ENCODE results near the gene OLR1.
"Not testable (repeated sequence)": the region's sequence is repeated elsewhere in the genome, so short reads cannot be mapped to it uniquely, and the experiment has no call there.

The OLR1 gene

DNA sequence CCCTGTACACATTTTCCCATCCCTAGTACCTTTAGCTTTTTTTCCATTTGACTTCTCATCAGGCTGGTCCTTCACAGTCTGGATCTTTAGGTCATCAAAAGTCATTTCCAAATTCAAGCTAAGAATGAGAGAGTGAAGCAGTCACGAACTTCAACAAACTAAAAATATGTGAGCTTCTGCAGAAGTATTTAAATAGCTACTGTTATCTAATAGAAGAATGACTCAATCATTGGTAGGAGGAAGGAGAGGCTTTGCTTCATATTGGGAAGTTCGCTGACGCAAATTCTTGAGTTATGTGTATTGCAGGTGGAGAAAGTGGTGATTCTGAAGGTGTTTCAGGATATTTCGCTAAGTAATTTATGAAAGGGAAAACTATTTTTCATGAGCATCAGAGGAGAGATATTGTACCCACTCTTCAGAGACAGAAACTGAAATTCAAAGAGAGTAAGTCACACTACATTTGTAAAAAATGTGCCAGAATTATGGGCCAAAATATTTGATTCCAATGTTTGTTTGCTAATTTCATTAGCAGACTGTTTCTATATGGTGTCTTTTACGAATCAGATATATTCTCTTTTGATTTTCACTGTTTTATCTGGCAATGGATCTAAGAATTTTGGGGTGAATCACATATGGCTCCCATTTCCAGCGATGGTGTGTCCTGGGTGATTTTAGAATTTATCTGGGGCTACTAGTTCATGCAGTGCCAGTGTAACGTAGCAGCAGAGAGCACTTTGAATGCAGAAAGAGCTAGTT, at the start of gene OLR1:
OLR1 (minus strand) TSS at position 160 of the 756 bp plus-strand sequence; CDS start at position 105, 55 bp downstream.
- DNase-seq, result no peak

DNA sequence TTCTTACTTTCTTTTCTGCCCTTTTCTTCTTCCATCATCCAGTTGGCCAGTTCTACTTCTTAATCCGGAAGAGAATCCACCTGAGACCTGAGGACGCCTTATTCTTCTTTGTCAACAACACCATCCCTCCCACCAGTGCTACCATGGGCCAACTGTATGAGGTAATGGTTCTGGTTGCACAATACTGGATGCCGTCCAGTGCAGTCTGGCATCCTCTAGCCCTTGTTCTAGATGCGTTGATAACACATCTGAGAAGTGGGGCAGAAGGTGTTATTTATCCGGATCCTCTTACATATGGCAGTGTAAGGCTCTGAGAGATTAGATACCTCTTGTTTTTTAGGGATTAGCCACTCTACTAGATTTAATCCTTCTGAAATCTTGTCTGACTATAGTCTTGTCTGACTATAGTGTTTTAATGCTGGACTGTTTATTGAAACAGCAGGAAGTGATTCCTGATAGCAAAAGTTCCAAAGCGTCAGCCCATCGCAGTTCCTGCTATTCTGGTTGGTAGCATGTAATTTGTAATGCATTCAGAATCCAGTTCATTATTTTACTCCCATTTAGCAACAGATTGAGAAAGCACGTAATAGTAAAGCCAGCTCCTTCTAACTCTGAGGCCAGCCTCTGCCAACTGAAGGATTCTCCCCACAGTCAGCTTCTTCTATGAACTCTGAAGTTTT, 48.6 kb upstream of the OLR1 start:
- DNase-seq, result no peak

DNA sequence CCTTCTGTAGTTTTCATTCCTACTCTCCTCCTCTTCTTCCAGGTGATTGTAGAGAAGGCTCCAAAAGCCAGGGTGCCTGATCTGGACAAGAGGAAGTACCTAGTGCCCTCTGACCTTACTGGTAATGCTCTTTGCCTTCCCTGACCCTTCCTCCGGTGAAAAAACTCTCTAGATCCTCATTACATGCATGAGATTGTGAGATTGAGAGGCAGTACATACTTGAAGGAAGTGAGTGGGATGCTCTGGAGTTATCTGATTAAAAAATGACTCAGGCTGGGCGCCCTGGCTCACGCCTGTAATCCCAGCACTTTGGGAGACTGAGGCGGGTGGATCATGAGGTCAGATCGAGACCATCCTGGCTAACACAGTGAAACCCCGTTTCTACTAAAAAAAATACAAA, 46.1 kb upstream of the OLR1 start:
- no peak for DNase-seq

DNA sequence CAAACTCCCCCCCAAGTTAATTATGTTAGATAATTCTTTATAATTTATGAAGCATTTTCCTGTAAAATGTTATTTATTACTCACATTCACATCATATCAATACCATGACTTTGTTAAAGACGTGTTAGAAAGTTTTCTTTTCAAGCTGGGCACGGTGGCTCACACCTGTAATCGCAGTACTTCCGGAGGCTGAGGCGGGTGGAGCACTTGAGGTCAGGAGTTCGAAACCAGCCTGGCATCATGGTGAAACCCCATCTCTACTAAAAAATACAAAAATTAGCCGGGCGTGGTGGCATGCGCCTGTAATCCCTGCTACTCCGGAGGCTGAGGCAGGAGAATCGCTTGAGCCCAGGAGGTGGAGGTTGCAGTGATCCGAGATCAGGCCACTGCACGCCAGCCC, 44.0 kb upstream of the OLR1 start:
- DNase-seq, result not testable (repeated sequence)

- no peak for DNase-seq
These were observed 43.5 kb upstream of the OLR1 start for GRCh38 chr12:10215436-10215835.

- no peak for DNase-seq
These were observed 42.9 kb upstream of the OLR1 start for GRCh38 chr12:10214895-10215267.

DNA sequence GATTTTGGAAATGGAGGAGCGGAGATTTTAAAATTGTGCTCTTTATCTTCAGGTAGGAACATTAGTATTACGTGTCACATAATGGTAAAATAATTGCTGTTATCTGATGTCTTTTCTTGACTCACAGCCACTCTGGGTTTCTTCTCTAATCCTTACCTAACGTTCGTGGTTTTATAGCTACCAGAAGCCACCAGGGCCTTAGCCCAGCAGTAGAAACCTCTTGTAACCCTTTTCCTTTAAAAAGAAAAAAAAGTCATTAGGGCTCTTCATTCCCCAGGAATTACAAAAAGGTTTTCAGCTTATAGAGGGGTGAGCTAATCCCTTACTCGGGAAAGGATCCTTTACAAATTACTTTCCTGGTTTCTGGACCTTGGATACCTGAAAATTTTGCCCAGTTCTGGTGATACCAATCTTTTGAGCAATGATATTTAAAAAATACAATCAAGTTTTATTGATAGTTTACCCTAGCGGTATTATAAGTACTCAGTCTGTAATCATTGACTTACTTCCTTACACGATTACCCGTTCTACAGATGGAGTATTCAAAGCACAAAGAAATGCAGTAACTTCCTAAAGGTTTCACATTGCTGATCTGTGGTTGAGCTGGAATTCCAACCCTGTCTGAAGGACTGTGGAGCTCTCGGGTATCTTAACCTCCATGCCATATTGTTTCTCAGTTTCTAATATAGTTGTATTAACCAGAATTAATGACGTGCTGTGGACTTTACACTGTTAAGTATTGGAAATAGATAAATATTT, 42.4 kb upstream of the OLR1 start:
- DNase-seq, result no peak

DNA sequence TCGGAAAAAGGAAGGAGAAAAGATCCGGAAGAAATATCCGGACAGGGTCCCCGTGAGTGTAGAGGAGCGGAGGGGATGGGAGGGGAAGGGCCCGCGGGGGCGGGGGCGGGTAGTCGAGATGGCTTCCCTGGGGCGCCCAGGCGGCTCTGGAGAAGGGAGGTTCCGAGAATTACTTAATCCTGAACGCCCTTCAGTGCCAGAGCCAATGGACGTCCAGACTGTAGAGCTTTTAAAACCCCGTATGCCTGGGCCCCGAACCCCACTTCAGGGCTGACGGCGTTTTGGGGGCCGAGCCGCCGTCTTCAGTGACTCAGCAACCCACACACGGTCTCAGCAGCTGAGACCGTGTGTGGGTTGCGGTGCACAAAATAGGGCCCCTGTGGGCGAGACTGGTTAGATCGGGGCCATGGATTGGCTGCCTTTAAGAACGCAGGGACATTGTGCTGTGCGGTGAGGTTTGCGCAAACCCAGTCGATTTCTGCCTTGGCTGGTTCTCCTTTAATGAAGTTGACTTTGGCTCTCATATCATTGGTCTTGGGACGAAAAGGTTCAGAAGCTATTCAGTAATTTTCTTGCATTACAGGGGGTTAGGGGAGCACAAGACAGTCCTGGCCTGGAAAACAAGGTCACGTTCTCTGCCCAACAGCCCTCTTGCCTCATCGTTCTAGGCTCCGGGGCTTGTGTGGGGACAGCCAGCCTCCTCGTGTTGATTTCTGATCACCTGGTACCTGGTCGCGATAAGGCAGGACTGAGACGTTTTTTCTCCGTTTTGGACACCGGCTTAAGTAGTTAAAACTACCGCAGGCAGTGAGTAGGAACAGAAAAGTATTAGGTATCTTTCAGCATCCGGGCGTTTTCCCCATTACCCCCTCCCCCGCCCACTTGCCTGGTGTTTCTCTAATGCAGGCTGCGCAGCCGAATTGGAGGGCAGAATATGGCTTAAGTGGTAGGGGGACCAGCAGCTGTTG, 41.5 kb upstream of the OLR1 start:
- peak in 1 of 2 experiments; percentile 29 for DNase-seq

- DNase-seq, result peak; percentile 2 to 16
These were observed 40.8 kb upstream of the OLR1 start, which contains the start of gene GABARAPL1 for GRCh38 chr12:10212739-10213131. TSS of gene GABARAPL1 (plus strand) at chr12:10212877. CDS start at chr12:10213130, 253 bp downstream.

DNA sequence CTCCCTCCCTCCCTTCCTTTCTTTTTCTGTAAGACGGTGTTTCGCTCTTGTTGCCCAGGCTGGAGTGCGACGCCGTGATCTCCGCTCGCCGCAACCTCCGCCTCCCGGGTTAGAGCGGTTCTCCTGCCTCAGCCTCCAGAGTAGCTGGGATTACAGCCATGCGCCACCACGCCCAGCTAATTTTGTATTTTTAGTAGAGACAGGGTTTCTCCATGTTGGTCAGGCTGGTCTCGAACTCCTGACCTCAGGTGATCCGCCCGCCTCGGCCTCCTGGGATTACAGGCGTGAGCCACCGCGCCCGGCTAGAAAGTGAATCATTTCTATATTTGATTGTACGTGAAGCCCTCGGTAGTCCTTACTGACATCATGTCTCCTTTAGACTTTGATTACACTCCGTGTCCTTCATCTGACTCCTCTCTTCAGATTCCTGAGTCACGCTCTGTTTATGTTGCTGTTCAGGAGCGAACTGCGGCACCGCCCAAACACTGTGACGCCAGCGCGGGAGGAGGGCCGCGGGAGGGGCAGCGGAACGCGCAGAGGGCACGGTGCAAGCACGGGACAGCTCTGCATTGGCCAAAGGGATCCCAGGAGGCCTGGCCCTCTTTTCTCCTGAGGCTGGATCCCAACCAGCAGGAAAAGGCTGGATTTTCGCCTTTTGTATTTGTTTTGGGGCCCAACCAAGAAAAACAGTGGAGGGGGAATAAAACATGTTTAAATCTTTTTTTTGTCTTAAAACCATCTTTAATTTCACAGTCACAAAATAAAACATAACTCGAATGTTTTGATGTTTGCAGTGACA, 40.2 kb upstream of the OLR1 start:
- DNase-seq, result peak; percentile 16 to 32

DNA sequence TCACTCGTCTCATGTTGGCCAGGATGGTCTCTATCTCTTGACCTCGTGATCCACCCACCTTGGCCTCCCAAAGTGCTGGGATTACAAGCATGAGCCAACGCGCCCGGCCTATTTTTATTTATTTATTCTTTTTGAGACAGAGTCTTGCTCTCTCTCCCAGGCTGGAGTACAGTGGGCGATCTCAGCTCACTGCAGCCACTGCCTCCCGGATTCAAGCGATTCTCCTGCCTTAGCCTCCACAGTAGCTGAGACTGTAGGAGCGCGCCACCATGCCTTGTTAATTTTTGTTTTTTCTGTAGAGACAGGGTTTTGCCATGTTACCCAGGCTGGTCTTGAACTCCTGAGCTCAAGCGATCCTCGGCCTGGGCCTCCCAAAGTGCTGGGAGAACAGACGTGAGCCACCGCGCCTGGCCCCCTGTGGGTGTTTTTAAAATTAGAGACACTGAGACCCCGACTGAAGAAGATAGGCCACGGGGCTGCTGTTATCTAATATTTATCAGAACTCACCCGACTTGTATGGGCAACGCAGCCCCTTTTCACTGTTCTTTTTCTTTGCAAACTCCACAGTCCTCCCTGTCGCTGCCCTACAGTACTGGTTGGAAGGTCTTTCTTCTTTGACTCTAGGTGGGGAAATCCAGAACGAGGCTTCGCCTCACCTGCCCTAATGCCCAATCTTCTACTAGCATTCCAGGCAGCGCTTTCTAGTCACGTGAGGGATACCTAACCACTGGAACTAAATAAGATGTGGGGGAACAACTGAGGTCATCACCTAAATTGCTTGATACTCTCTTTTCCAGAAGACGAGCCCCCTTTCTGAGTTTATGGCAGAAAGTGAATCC, 39.4 kb upstream of the OLR1 start:
- DNase-seq, result no peak

DNA sequence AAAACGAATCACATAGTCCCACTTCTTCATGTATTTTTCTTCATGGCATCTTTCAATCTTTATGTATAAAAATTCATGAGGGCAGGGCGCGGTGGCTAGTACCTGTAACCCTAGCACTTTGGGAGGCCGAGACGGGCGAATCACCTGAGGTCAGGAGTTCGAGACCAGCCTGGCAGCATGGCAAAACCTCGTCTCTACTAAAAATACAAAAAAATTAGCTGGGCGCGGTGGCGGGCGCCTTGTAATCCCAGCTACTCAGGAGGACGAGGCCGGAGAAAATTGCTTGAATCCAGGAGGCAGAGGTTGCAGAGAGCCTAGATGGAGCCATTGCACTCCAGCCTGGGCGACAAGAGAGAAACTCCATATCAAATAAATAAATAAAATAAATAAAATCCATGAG, 38.3 kb upstream of the OLR1 start:
- no peak for DNase-seq

- DNase-seq, result no peak
These were observed 35.2 kb upstream of the OLR1 start for GRCh38 chr12:10207136-10207535.

GRCh38 chr12:10205220-10205807, 33.4 kb upstream of the OLR1 start:
- no peak for DNase-seq

DNA sequence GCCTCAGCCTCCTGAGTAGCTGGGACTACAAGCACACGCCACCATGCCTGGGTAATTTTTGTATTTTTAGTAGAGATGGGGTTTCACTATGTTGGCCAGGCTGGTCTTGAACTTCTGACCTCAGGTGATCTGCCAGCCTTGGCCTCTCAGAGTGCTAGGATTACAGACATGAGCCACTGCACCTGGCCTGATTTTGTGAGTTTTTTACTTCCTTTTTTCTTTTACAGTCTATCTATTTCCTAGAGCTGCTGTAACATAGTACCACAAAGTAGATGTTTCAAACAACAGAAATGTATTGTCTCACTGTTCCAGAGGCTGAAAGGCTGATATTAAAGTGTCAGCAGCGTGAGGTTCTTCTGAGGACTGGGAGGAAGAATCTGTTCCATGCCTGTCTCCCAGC, 32.6 kb upstream of the OLR1 start:
- not testable (repeated sequence) for DNase-seq

GRCh38 chr12:10197879-10198278, 25.9 kb upstream of the OLR1 start:
- no peak for DNase-seq

DNA sequence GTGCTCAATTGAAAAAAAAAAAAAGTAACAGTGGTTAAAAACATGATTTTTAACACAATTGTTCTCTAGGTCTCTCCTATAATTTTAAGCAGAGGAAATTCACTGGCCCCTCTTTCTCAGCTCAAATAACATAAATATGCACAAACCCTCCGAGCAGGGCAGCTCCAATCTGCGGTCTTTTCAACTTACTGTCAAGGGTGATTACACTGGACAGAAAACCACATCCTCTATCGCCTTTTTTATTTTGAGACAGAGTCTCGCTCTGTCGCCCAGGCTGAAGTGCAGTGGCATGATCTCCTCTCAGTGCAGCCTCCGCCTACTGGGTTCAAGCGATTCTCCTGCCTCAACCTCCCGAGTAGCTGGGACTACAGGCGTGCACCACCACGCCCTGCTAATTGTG, 24.3 kb upstream of the OLR1 start:
- DNase-seq, result peak; percentile 8 to 31

DNA sequence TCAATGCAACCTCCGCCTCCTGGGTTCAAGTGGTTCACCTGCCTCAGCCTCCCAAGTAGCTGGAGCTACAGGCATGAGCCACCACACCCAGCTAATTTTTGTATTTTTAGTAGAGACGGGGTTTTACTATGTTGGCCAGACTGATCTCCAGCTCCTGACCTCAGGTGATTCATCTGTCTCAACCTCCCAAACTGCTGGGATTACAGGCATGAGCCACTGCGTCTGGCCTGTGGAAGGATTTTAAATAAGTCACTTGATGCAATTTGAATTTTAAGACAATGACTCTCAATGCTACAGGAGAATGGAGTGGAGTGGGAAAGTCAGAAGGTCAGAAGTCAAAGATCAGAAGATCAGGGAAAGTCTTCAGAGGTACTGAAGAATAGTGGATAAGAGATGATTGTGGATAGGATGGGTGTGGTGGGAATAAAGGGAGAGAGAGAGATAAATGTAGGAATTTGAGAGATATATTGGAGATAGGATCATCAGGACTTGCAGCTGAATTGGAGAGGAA, 22.3 kb upstream of the OLR1 start:
- DNase-seq, result no peak

GRCh38 chr12:10191865-10192264, 19.9 kb upstream of the OLR1 start:
- no peak for DNase-seq

Measured in Kasumi-1 (cell line).